GM12892 (cell line): ENCODE measurements around the gene F2.

Source experiments
- DNase-seq: peaks from one replicate; pipeline ENCODE4 v3.0.0; 2011; ENCODE audit not compliant: insufficient read length
- FAIRE-seq: peaks from 2 replicates; lab custom pipeline; 2011; peaks lifted over from hg19 to GRCh38; lab: Jason Lieb, UNC
- POLR2A ChIP-seq: IDR thresholded peaks from 2 replicates; pipeline ENCODE4 v1.6.1; 2011; ENCODE audit warnings: low read depth, low read length, control low read depth
- POLR2AphosphoS5 ChIP-seq: IDR thresholded peaks from 2 replicates; pipeline ENCODE4 v1.6.1; 2011; ENCODE audit warnings: low read depth, low read length, control low read depth
- TAF1 ChIP-seq: IDR thresholded peaks from 2 replicates; pipeline ENCODE4 v1.6.1; 2011; ENCODE audit warnings: low read depth, mild to moderate bottlenecking, control low read depth, low read length, borderline replicate concordance

Gene F2

DNA sequence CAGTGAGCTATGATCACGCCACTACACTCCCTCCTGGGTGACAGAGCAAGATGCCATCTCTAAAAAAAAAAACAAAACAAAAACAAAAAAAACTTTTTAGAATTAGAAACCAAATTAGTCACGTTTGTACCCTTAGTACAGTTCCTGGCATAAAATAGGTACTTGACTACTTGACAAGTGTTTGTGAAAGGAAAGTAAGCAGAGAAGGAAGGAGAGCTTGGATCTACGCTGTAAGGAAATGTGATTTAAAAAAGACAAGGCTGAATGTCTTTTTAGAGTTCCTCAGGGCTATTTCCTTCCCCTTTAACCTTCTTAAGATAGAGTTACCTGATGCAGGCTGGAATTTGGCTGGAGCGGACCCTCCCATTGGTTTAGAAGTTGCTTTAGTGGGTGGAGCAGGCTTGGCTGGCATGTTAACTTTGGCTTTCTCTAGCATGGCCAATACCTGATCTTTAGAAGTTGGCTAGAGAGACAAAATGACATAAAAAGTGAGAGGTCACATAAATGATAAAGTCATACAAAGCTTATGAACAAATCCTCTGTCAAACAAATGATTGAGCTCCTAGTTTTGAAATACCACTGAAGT lies 50.7 kb downstream of the F2 start:
- no peak for FAIRE-seq
- TF ChIP-seq TAF1 = no peak
- TF ChIP-seq POLR2A = no peak
- TF ChIP-seq POLR2AphosphoS5 = no peak
- DNase-seq = no peak

DNA sequence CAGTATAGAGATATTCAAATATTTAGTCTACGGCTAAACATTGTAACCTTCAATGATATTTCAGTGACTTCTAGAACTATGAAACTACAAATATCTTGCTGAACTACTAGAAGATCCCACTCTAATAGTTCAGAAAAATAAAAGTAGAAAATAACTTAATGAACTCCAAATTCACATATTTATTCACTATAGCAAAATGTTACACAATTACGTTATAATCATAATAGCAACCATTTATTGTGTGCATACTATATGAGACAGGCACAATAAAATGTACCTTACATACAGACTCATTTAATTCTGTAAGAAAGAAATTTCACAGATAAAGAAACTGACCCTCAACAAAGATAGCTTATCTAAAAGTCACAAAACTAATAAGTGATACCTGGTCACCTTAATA lies 57.9 kb downstream of the F2 start:
- TF ChIP-seq TAF1 (no peak), POLR2A (no peak), POLR2AphosphoS5 (no peak)
- FAIRE-seq = no peak
- DNase-seq = no peak

DNA sequence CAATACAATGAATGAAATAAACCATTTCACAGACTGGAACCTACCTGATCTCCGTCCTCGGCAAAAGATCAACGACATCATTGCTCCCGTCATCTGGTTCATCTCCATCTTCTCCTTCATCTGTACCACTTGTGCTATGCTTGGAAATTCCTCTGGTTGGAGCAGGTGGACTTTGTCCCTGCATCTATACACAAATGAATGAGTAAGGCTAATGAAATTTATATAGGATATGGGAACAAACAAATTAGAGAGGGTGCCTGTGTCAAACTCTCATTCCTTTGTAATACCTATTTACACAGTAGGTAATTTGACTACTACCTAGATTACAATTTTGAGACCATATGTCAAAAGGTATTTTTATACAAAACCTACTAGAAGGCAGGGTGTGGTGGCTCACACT lies 59.4 kb downstream of the F2 start:
- FAIRE-seq (no peak), DNase-seq (no peak)
- TF ChIP-seq POLR2A (no peak), POLR2AphosphoS5 (no peak), TAF1 (no peak)
